Naive thymus-derived CD4-positive, alpha-beta T cell (primary cell): ENCODE data around the gene DMRTB1. TPM values are rescaled to one million over a fixed set of nuclear protein-coding genes. Genes with fewer than 3 reads are reported as not detected.

Experiments used
- ATAC-seq: fragments of 150-1000 bp; cut with Tn5 transposase; 2 replicates; pipeline ENCODE4 v1.10.0; 2021; ENCODE audit warnings: mild to moderate bottlenecking, moderate library complexity
- CTCF ChIA-PET: fragments of 350-600 bp; sonication (Branson Sonifier 250); formaldehyde crosslinking; loops from one replicate; lab custom pipeline; 2021; ENCODE audit warnings: antibody characterized with exemption; lab: Charles Lee
- POLR2A ChIA-PET: fragments of 350-600 bp; sonication (Branson Sonifier 250); formaldehyde crosslinking; loops from one replicate; lab custom pipeline; 2021; ENCODE audit warnings: antibody characterized with exemption, inconsistent platforms; lab: Charles Lee
- DNase-seq, 9 donors: peaks; one replicate each; pipeline versions ENCODE4 v3.0.0 to v3.0.0-alpha.2; 2020 to 2022; ENCODE audit warnings: mixed read lengths in 1 of 9
- H3K27ac ChIP-seq: one replicate; pipeline ENCODE4 v1.7.0; 2013; ENCODE audit warnings: mild to moderate bottlenecking, low read depth, low read length, moderate library complexity
- H3K27me3 ChIP-seq, 2 donors: one replicate each; pipeline ENCODE4 v1.7.0; 2013; ENCODE audit warnings: low read length in 2 of 2, mild to moderate bottlenecking in 2 of 2, moderate library complexity in 2 of 2; ENCODE audit not compliant: control insufficient read depth in 2 of 2, insufficient read depth in 2 of 2
- H3K36me3 ChIP-seq, 3 experiments: 1 replicate in 2 of 3; 2 replicates in 1 of 3; pipeline ENCODE4 v1.7.0; 2013; ENCODE audit warnings: low read length in 3 of 3, mild to moderate bottlenecking in 3 of 3, moderate library complexity in 1 of 3; ENCODE audit not compliant: insufficient read depth in 3 of 3, control insufficient read depth in 2 of 3
- H3K4me1 ChIP-seq, 2 donors: one replicate each; pipeline ENCODE4 v1.7.0; 2013; ENCODE audit warnings: low read length in 2 of 2, mild to moderate bottlenecking in 2 of 2, moderate library complexity in 1 of 2; ENCODE audit not compliant: control insufficient read depth in 2 of 2, insufficient read depth in 2 of 2
- H3K4me3 ChIP-seq: 2 replicates; pipeline ENCODE4 v1.7.0; 2013; ENCODE audit warnings: mild to moderate bottlenecking, low read length
- H3K9me3 ChIP-seq, 3 experiments: 1 replicate in 2 of 3; 2 replicates in 1 of 3; pipeline ENCODE4 v1.7.0; 2013; ENCODE audit warnings: low read length in 3 of 3; ENCODE audit not compliant: control insufficient read depth in 2 of 3
- H3K27ac Mint-ChIP-seq, 9 donors: one replicate each; pipeline ENCODE4 v1.8.0; 2020 to 2022; ENCODE audit warnings: mixed read lengths in 9 of 9, mild to moderate bottlenecking in 8 of 9, moderate library complexity in 5 of 9, inconsistent platforms in 2 of 9
- H3K27me3 Mint-ChIP-seq, 5 donors: one replicate each; pipeline ENCODE4 v1.8.0; 2021 to 2022; ENCODE audit warnings: mixed read lengths in 5 of 5, mild to moderate bottlenecking in 1 of 5
- H3K36me3 Mint-ChIP-seq, 5 donors: one replicate each; pipeline ENCODE4 v1.8.0; 2020 to 2022; ENCODE audit warnings: mixed read lengths in 5 of 5, mild to moderate bottlenecking in 3 of 5, inconsistent platforms in 1 of 5
- H3K4me1 Mint-ChIP-seq, 7 donors: one replicate each; pipeline ENCODE4 v1.8.0; 2020 to 2022; ENCODE audit warnings: mixed read lengths in 7 of 7, mild to moderate bottlenecking in 3 of 7, inconsistent platforms in 1 of 7
- H3K4me3 Mint-ChIP-seq, 10 donors: one replicate each; pipeline ENCODE4 v1.8.0; 2020 to 2022; ENCODE audit warnings: mild to moderate bottlenecking in 10 of 10, mixed read lengths in 10 of 10, moderate library complexity in 6 of 10, inconsistent platforms in 2 of 10
- H3K9me3 Mint-ChIP-seq, 11 donors: one replicate each; pipeline ENCODE4 v1.8.0; 2020 to 2022; ENCODE audit warnings: mixed read lengths in 11 of 11, mild to moderate bottlenecking in 4 of 11, inconsistent platforms in 1 of 11, moderate library complexity in 1 of 11
- intact Hi-C, 2 donors: fragments of 100-400 bp; cut with micrococcal nuclease; formaldehyde crosslinking; loops; one replicate each; pipeline ENCODE4 v1.15.1; 2023
- polyA plus RNA-seq, 2 donors: library from polyadenylated mRNA; unstranded; fragments of 300-500 nt; fragmentation: Illumina TruSeq; gene quantifications; one replicate each; pipeline ENCODE4 v1.2.3, GENCODE V29; 2021
- total RNA-seq, 6 experiments: library from RNA in 5 of 6; stranded (reverse) in 5 of 6; gene quantifications; 1 replicate in 5 of 6; 2 replicates in 1 of 6; pipeline ENCODE4 v1.2.3 and lab custom pipeline; 2021 to 2026

Gene DMRTB1
- total and polyA plus RNA-seq, 7 experiments from 2014 or later: not detected

DNA sequence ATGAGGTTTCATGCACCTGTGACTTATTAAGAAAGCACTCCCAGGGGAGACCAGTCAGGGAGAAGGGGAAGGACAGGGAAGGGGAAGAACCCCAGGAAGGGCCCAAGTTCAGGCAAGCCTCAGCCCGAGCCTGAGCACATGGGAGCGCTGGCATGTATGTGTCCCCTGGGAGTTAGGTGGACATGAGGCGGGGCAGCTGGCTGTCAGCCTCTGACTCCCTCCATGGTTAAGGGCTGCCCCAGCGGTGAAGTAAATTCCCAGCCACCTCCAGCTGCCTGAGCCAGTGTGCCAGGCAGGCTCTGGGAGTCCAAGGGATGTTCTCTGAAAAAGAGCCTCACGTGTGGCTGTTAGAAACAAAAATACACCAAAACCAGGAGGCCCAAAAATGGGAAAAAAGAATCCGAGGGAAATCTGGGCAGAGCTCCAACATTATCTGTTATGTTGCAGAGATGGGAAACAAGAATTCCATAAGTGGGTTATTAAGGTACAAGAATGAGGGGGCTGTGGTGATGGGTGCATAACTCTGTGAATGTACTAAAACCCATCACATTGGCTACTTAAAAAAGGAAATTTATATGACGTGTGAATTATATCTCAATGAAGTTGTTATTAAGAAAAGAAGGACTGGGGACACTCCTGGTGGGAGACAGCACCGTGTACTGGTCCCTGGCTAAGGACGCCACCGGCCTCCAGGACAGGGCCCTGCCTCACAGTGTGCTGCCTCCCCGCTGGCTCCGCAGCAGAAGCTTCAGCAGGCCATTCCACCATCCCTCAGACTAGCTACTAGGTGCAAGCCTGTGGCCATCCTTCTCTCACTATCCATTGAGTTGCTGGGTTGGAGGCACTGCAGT, 18.7 kb downstream of the DMRTB1 start:
- Mint-ChIP-seq H3K4me3 (no peak overlapping the region), H3K9me3 (peaks cover 0 to 1% (median 0%) of the 10 kb centered on the region in 11 donors), H3K27ac (no peak overlapping the region), H3K4me1 (no peaks in the 10 kb centered on the region), H3K36me3 (no peaks in the 10 kb centered on the region), H3K27me3 (peaks cover 0 to 9% (median 6%) of the 10 kb centered on the region in 5 donors)
- Histone ChIP-seq H3K27ac (no peak overlapping the region), H3K36me3 (no peaks in the 10 kb centered on the region), H3K9me3 (no peaks in the 10 kb centered on the region), H3K4me1 (no peaks in the 10 kb centered on the region), H3K27me3 (no peaks in the 10 kb centered on the region), H3K4me3 (no peak overlapping the region)
- CTCF ChIA-PET: no interaction called here
- intact Hi-C loops: no loop called here
- no peak for ATAC-seq
- no peak for DNase-seq
- POLR2A ChIA-PET: no interaction called here

DNA sequence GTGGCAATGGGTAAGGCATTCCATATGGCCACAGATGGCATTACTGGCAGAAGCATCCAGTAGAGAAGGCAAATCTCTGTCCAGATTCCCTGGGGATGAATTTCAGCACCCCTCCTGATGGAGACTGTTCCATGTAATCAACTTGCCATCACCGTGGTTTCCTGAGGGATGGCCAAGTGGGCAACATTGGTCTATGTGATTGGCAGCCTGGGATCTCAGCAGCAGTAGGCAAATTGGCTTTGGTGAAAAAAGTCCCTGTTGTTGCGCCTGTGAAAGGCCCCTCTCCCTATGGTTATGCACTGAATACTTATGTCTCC, 19.3 kb downstream of the DMRTB1 start:
- no peak overlapping the region for H3K27ac ChIP-seq
- Mint-ChIP-seq H3K4me3 (no peak overlapping the region), H3K36me3 (no peaks in the 10 kb centered on the region), H3K27ac (no peak overlapping the region), H3K9me3 (peaks cover 0 to 1% (median 0%) of the 10 kb centered on the region in 11 donors), H3K27me3 (peaks cover 0 to 8% (median 6%) of the 10 kb centered on the region in 5 donors), H3K4me1 (no peaks in the 10 kb centered on the region)
- intact Hi-C loops: no loop called here
- no peaks in the 10 kb centered on the region for H3K36me3 ChIP-seq
- ATAC-seq: no peak
- no peak overlapping the region for H3K4me3 ChIP-seq
- H3K27me3 ChIP-seq: no peaks in the 10 kb centered on the region
- no peaks in the 10 kb centered on the region for H3K4me1 ChIP-seq
- ChIA-PET POLR2A (no interaction called here), CTCF (no interaction called here)
- no peak for DNase-seq
- no peaks in the 10 kb centered on the region for H3K9me3 ChIP-seq

DNA sequence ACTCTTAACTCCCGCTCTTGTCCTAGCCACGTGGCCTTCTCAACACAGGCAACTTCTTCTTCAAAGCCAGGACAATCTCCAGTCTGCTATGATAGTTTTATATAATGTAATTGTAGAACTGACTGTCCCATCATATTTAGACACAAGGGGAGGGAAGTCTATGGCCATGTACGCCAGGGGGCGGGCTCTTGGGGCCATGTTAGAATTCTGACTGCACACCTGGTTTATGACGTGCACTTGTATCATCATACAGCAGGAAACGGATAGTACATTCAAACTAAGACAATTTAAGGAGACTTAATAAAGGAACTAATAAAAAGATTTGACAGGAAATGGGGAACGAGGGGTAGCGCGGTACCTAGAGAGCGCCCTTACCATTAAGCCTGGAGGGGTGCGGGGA, 21.5 kb downstream of the DMRTB1 start:
- no peak for ATAC-seq
- no peak overlapping the region for H3K4me3 ChIP-seq
- no peak overlapping the region for H3K27ac Mint-ChIP-seq
- ChIA-PET POLR2A (no interaction called here), CTCF (no interaction called here)
- no peaks in the 10 kb centered on the region for H3K4me1 ChIP-seq
- no peak overlapping the region for H3K4me3 Mint-ChIP-seq
- peaks cover 12 to 23% (median 16%) of the 10 kb centered on the region in 5 donors for H3K27me3 Mint-ChIP-seq
- H3K4me1 Mint-ChIP-seq: peaks cover 0 to 9% (median 0%) of the 10 kb centered on the region in 7 donors
- intact Hi-C loops: loop anchor here in 1 of 2 donors (10.0 kb wide), 1 partner anchor 114 kb away; no protein-coding TSS in a partner anchor
- no peaks in the 10 kb centered on the region for H3K36me3 Mint-ChIP-seq
- no peaks in the 10 kb centered on the region for H3K27me3 ChIP-seq
- peaks cover 0 to 1% (median 0%) of the 10 kb centered on the region in 11 donors for H3K9me3 Mint-ChIP-seq
- DNase-seq: no peak
- no peaks in the 10 kb centered on the region for H3K36me3 ChIP-seq
- H3K27ac ChIP-seq: no peak overlapping the region
- H3K9me3 ChIP-seq: no peaks in the 10 kb centered on the region

DNA sequence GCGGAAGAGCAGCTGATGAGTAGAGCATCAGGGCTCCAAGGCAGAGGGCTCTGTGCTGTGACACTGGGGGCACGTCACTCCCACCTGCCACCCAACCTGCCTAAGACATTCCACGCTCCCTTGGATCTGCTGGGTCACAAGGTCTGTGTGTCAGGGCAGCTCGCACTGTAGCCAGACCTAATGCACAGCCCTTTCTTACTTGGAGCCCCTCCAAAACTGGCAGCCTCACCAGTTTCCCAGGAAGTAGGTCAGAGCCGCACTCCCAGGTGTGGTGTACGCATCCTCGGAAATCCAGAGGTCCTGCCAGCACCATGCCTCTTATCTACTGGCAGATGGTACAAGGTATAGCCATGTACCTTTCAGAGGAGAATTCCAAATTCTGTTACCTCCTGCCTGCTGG, 22.3 kb downstream of the DMRTB1 start:
- Mint-ChIP-seq H3K27me3 (peaks cover 16 to 28% (median 19%) of the 10 kb centered on the region in 5 donors), H3K9me3 (no peaks in the 10 kb centered on the region), H3K27ac (no peak overlapping the region), H3K4me3 (no peak overlapping the region), H3K4me1 (peaks cover 0 to 9% (median 0%) of the 10 kb centered on the region in 7 donors), H3K36me3 (no peaks in the 10 kb centered on the region)
- Histone ChIP-seq H3K27ac (no peak overlapping the region), H3K27me3 (no peaks in the 10 kb centered on the region), H3K4me1 (no peaks in the 10 kb centered on the region), H3K36me3 (no peaks in the 10 kb centered on the region), H3K4me3 (no peak overlapping the region), H3K9me3 (no peaks in the 10 kb centered on the region)
- POLR2A ChIA-PET: no interaction called here
- DNase-seq (no peak), ATAC-seq (no peak)
- CTCF ChIA-PET: no interaction called here
- intact Hi-C loops: loop anchor here in 1 of 2 donors (10.0 kb wide), 1 partner anchor 113 kb away; no protein-coding TSS in a partner anchor

DNA sequence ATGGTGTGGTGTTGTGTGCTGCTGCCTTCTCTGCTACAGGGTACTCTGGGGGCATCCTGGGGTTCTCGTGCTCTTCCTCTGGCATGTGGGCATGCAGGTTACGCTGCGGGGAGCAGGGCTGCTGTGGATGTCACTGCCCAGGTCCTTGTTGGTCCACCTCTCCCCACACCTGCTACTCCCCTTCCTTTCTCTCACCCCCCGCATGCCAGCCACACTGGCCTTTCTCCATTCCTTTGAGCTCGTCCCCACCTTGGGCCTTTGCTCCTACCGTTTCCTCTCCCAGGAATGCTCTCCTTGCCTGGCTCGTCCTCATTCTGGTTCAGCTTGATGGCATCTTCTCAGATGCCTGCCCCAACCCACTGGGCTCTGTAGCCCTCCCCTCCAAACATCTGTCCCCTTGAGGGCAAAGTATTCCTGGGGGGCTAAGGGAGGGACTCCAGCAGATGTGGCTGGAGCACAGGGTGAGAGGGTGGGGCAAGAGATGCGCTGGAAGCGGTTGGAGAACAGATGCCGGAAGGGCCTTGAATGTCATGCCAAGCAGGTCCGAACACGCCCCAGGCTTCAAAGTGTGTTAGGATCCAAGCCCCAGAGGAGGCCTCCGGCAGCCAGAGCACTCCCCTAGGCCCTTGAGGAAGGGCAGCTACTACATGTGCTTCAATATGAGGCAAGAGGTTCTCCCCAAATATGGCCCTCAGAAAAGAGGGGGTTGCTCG, 23.4 kb downstream of the DMRTB1 start:
- H3K9me3 ChIP-seq: no peaks in the 10 kb centered on the region
- H3K4me1 ChIP-seq: no peaks in the 10 kb centered on the region
- H3K36me3 Mint-ChIP-seq: no peaks in the 10 kb centered on the region
- intact Hi-C loops: loop anchor here in 1 of 2 donors (10.0 kb wide), 1 partner anchor 112 kb away; no protein-coding TSS in a partner anchor
- no peak overlapping the region for H3K4me3 ChIP-seq
- H3K4me3 Mint-ChIP-seq: no peak overlapping the region
- H3K27me3 Mint-ChIP-seq: peaks cover 17 to 35% (median 22%) of the 10 kb centered on the region in 5 donors
- no peaks in the 10 kb centered on the region for H3K36me3 ChIP-seq
- CTCF ChIA-PET: no interaction called here
- POLR2A ChIA-PET: no interaction called here
- no peaks in the 10 kb centered on the region for H3K27me3 ChIP-seq
- H3K4me1 Mint-ChIP-seq: peaks cover 0 to 9% (median 0%) of the 10 kb centered on the region in 7 donors
- ATAC-seq (no peak), DNase-seq (no peak)
- no peak overlapping the region for H3K27ac ChIP-seq
- H3K27ac Mint-ChIP-seq: peak overlapping the region in 1 of 9 donors; percentile 18
- no peaks in the 10 kb centered on the region for H3K9me3 Mint-ChIP-seq

DNA sequence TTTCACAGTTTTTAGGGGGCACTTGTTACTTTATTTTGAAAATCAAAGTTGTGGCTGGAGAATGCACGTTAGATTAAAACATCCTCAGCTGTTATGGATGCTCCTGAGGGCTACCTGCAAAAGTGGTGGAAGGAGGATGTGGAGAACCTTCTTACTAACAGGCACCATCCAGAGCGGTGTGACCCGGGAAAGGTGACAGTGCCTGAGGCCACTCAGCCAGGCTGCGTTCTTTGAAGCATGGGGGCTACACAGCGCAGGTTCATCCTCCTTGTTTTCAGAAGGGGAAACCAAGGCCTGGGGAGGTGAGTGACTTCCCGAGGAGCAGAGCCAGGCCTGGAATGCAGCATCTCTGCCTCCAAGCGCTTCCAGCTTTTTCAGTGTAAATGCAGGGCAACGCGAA, 24.0 kb downstream of the DMRTB1 start:
- ChIA-PET CTCF (no interaction called here), POLR2A (no interaction called here)
- Histone ChIP-seq H3K27me3 (no peaks in the 10 kb centered on the region), H3K36me3 (no peaks in the 10 kb centered on the region), H3K4me1 (no peaks in the 10 kb centered on the region), H3K4me3 (no peak overlapping the region), H3K27ac (no peak overlapping the region), H3K9me3 (no peaks in the 10 kb centered on the region)
- Mint-ChIP-seq H3K4me3 (no peak overlapping the region), H3K36me3 (no peaks in the 10 kb centered on the region), H3K9me3 (no peaks in the 10 kb centered on the region), H3K4me1 (peaks cover 0 to 9% (median 0%) of the 10 kb centered on the region in 7 donors), H3K27ac (no peak overlapping the region), H3K27me3 (peaks cover 14 to 40% (median 27%) of the 10 kb centered on the region in 5 donors)
- intact Hi-C loops: loop anchor here in 1 of 2 donors (10.0 kb wide), 1 partner anchor 112 kb away; no protein-coding TSS in a partner anchor
- DNase-seq (no peak), ATAC-seq (no peak)
